ENCODE measurements around the gene HAND1.

HAND1 gene

DNA sequence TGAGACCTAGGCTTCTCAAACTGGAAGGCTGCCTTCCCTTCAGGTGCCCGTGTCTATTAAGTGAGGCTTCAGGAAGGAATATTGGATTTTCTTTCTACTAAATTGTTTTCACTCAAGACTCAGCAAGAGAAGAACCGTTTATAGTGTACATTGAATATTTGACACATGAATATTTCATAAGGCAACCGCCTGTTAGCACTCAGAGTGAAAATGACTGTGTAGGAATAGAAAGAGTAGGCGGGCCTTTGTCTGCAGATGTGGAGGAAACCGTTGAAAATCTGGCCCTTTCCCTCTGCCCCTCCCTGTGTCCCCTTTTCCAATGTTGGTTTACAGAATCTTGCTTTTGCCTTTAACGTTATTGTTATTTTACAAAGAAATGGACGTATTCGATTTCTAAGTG, 26.1 kb downstream of the HAND1 start:
- no peak for DNase-seq (ENCODE audit: low read depth)

DNA sequence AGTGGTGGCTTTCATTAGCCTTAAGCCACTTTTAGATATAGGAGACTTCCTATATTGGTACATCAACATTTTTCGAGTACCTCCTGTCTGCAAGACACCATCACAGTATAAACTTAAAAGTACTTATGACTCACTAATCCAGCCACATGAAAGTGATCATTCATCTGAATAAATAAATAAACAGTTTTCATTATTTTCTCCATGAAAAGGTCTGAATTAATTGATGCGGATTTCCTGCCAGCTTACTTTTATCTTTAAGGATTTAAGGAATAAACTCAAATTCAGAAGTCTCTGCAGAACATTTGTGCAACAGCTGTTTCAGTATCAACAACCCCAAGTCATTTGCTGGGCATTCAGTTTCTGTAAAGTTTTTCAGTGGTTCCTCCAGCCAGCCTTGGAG, 28.2 kb downstream of the HAND1 start:
- DNase-seq (ENCODE audit: low read depth) = no peak

GRCh38 chr5:154447089-154447725, 30.8 kb downstream of the HAND1 start:
- DNase-seq (ENCODE audit: low read depth) = no peak

DNA sequence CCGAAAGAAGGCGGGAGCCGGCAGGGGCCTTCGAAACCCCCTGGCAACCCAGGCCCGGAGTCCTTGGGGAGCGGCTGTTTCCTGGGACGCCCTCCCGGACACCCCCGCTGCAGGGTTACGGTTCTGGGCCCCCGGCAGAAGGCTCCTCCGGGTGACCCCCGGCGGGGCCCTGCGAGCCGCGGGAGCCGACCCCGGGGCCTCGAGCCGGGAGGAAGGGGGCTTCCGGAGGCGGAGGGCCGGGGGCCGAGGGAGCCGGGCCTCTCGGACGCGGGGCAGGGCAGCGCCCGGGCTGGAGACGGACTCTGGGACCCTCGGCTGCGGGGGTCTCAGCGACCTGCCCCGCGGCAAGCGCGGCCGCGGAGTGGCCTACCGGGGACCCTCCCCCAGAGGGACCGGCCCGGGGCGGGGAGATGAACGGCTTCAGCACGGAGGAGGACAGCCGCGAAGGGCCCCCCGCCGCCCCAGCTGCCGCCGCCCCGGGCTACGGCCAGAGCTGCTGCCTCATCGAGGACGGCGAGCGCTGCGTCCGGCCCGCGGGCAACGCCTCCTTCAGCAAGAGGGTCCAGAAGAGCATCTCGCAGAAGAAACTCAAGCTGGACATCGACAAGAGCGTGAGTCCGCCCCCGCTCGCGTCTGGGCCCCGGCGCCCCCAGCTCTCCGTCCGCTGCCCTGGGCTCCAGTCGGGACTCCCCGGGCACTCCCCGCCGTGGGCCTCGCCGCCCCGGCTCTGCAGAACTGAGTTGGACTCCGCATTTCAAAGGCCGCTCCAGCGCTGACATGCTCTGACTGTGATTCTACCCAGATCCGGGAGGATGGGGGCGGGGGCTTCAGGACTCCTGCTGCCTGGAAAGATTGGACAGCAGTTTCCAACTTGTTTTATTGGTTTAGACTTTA, 31.6 kb downstream of the HAND1 start:
- DNase-seq (ENCODE audit: low read depth) = peak; percentile 24

DNA sequence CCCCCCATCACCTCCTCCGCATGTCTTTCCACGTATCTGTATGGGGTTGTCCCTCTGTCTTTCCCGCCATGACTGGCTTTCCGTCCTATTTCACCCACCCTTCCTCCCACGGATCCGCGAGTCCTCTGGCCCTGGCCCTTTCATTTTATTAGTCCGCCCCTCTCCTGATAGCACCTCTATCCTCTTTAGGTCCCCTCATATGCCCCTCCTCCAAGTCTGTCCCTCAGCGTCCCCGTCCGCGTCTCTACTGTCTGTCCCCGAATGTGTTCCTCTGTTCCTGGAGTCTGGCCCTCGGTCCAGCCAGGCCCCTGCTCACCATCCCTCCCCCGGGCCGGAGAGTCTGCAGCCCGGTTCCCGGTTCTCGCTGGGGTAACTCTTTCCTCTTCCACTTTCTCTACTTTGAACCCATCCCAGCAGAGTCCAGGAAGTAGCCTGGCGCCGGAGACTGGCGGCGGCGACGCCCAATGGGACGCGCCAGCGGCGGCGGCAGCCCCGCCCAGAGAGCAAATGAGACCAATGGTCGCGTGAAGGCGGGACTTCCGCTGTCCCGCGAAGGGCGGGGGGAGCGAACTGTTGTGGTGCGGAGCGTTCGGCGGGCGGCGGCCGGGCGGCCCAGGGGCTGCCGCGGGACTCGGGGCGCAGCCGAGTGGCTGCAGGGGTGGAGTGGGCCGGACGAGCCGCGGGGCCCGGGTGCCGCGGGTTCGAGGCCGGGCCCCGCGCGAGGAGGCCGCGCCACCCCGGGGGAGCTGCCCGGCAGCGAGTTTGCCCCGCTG, 32.4 kb downstream of the HAND1 start, which contains the start of gene SAP30L:
SAP30L (plus strand) TSS at position 576 of the 773 bp plus-strand sequence. CDS start 608 bp downstream, outside the sequence.
- peak; percentile 94 for DNase-seq (ENCODE audit: low read depth)

- no peak for DNase-seq (ENCODE audit: low read depth)
Measured at GRCh38 chr5:154444556-154445421, 33.2 kb downstream of the HAND1 start.

GRCh38 chr5:154442801-154443200, 35.2 kb downstream of the HAND1 start:
- DNase-seq (ENCODE audit: low read depth) = no peak

- DNase-seq (ENCODE audit: low read depth) = no peak
Measured at GRCh38 chr5:154440540-154440939, 37.5 kb downstream of the HAND1 start.

DNA sequence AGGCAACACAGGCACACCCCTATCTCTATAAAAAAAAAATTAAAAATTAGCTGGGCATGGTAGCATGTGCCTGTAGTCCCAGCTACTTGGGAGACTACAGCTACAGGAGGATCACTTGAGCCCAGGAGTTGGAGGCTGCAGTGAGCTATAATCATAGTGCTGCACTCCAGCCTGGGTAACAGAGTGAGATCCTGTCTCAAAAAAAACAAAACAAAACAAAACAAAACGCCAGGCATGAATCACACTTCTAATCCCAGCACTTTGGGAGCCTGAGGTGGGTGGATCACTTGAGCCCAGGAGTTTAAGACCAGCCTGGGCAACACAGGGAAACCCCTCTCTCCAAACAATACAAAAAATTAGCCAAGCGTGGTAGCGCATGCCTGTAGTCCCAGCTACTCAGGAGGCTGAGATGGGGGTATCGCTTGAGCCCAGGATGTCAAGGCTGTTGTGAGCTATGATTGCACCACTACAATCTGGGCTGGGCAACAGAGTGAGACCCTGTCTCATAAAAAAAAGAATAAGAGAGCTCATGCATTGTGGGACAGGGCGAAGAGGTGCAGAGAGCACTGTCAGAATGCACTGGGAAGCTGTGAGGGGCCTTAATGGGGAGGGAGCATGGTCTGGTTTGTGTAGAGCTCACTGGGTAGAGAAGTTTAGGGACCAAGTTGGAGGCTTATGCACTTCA, 40.6 kb downstream of the HAND1 start:
- no peak for DNase-seq (ENCODE audit: low read depth)

DNA sequence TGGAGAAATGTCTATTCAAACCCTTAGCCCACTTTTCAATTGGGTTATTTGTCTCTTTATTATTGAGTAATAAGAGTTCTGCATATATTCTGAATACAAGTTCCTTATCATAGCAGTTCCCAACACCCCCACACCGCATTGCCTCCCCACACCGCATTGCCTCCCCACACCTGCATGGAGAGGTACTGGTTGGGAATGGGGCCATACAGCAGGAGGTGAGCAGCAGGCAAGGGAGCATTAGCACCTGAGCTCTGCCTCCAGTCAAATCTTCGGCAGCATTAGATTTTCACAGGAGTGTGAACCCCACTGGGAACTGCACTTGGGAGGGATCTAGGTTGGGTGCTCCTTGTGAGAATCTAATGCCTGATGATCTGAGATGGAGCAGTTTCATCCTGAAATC, 42.8 kb downstream of the HAND1 start:
- DNase-seq (ENCODE audit: low read depth) = no peak

GRCh38 chr5:154430961-154431630, 46.9 kb downstream of the HAND1 start:
- no peak for DNase-seq (ENCODE audit: low read depth)

DNA sequence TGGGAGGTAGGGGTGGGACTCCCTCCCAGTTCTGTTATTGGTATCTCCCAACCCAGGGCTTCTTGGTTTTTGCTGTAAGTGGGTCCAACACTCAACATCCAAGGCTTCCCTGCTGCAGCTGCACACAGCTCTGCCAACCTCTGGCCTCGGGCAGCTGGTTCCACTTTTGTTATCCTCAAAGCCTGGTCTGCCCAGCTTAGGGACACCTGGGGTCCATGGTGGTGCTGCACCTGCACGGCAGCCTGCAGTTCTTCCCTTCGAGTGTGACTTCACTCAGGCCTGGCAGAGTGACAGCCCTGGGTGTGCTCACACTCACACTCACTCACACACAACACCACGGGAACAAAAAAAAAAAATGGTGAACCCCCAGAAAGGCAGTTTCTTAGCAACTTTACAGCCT, 47.6 kb downstream of the HAND1 start:
- DNase-seq (ENCODE audit: low read depth) = no peak

DNA sequence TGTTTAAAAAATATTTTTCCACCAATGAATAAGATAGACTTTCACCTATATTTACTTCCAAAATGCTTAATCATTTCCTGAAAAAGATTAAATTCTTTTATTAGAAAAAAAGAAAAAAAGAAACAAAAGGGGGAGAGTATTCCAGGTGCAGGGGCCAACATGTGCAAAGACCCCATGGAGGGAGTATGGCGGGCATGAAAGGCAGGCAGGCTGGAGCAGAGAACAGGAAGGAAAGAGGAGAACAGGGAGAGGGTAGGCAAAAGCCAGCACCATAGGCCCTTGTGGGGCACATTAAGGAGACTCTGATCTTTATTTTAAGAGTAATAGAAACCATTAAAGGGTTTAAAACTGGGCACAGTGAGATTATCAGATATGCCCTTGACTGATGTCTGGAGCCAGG, 48.7 kb downstream of the HAND1 start:
- DNase-seq (ENCODE audit: low read depth) = no peak

DNA sequence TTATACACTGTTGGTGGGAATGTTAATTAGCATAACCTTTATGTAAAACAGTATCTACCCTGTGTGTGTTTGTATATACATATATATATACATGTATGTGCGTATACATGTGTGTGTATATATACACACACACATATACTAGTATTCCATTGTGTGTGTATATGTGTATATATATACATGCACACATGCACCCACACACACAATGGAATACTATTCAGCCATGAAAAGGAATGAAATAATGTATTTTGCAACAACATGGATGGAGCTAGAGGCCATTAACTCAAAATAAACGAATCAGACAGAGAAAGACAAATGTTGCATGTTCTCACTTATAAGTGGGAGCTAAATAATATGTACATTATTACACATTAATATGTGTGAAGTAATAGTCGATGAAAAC, 49.8 kb downstream of the HAND1 start:
- no peak for DNase-seq (ENCODE audit: low read depth)

All from activated T-helper 9 cell treated with anti-CD3 and anti-CD28 coated beads, Interleukin-2, amount 50 U/mL, for 16 hours (primary cell).